ENCODE measurements around the gene ACVR1B. TPM values are rescaled to one million over a fixed set of nuclear protein-coding genes. Genes with fewer than 3 reads are reported as not detected.

Gene ACVR1B
- total and polyA plus RNA-seq, 9 of the 15 experiments (the other 6 are each of a cell fraction or from before 2014, with no cell fraction given), result 0.97 to 15.1 (median 6.8) TPM

- TF ChIP-seq BRD4 (IDR thresholded peaks at IDR 0.05) (no peak), ZNF23 (CRISPR knock-in tag; IDR thresholded peaks at IDR 0.05) (no peak), CBFB (CRISPR knock-in tag; IDR thresholded peaks at IDR 0.05) (no peak), SREBF1 (IDR thresholded peaks at IDR 0.05; ENCODE audit: borderline replicate concordance, low read depth, low read length) (no peak), GTF2F1 (IDR thresholded peaks at IDR 0.05; ENCODE audit: low read depth, low read length) (no peak), SMARCC2 (IDR thresholded peaks at IDR 0.05; ENCODE audit: low read depth) (no peak), MTA1 (IDR thresholded peaks at IDR 0.05; ENCODE audit: borderline replicate concordance) (peak; percentile 67; the same call in 1 of the 2 replicates), MCM2 (IDR thresholded peaks at IDR 0.05; ENCODE audit: low read depth) (no peak), ZBTB7A (IDR thresholded peaks at IDR 0.05; ENCODE audit: borderline replicate concordance, control insufficient read depth, low read depth, low read length) (no peak), IRF9 (tag; IDR thresholded peaks at IDR 0.05) (no peak), RBM39 (optimal IDR thresholded peaks at IDR 0.05; ENCODE audit: low read depth, low read length) (peak; percentile 45), ZNF263 (CRISPR knock-in tag; IDR thresholded peaks at IDR 0.05; ENCODE audit: borderline replicate concordance) (peak; percentile 5; the same call in 1 of the 2 replicates), ZNF197 (CRISPR knock-in tag; IDR thresholded peaks at IDR 0.05; ENCODE audit: low read depth) (0 out of 2 replicates have a peak, but pooled peaks have one; percentile 43), NCOR1 (IDR thresholded peaks at IDR 0.05) (no peak), ESRRA (IDR thresholded peaks at IDR 0.05; ENCODE audit: borderline replicate concordance, low read depth) (peak; percentile 94), BMI1 (IDR thresholded peaks at IDR 0.05; ENCODE audit: low read length) (no peak), SRSF3 (IDR thresholded peaks at IDR 0.05; ENCODE audit: insufficient read depth, low read length) (no peak), ZBTB1 (CRISPR knock-in tag; IDR thresholded peaks at IDR 0.05; ENCODE audit: borderline replicate concordance, low read depth) (no peak), TEAD4 (IDR thresholded peaks at IDR 0.05; ENCODE audit: low read length) (0 out of 2 replicates have a peak, but pooled peaks have one; percentile 5), TEAD4 (CRISPR knock-in tag; IDR thresholded peaks at IDR 0.05; ENCODE audit: borderline replicate concordance) (no peak), HDAC8 (tag; IDR thresholded peaks at IDR 0.05) (no peak), HOXB6 (CRISPR knock-in tag; IDR thresholded peaks at IDR 0.05; ENCODE audit: borderline replicate concordance) (no peak), MBD1 (CRISPR knock-in tag; IDR thresholded peaks at IDR 0.05) (no peak)
These were observed 39.4 kb upstream of the ACVR1B start (continued) for GRCh38 chr12:51911788-51912711.
